Lung microvascular endothelial cell (primary cell): ENCODE data around the gene SPRY1. TPM values are rescaled to one million over a fixed set of nuclear protein-coding genes. Genes with fewer than 3 reads are reported as not detected.

Experiments used
- DNase-seq, 2 donors: peaks; one replicate each; pipeline versions ENCODE4 v3.0.0 to v3.0.0-alpha.2; 2010; ENCODE audit warnings: low read depth in 2 of 2
- total RNA-seq: library from RNA; depleted of rRNA; stranded (reverse); fragments of >200 nt; gene quantifications from 2 replicates; pipeline ENCODE4 v1.2.1, GENCODE V29; 2014

The SPRY1 gene
- total RNA-seq, 1 donor from 2014 or later = 61.5 TPM

GRCh38 chr4:123438031-123438430 lies 41.4 kb downstream of the SPRY1 start:
- DNase-seq = no peak

- DNase-seq = peak; percentile 21 to 59
Measured at GRCh38 chr4:123443401-123444289, 47.0 kb downstream of the SPRY1 start.

GRCh38 chr4:123444290-123444731 lies 47.7 kb downstream of the SPRY1 start:
- DNase-seq = peak; percentile 59 to 86

GRCh38 chr4:123446865-123447474 lies 50.4 kb downstream of the SPRY1 start:
- DNase-seq = no peak

DNA sequence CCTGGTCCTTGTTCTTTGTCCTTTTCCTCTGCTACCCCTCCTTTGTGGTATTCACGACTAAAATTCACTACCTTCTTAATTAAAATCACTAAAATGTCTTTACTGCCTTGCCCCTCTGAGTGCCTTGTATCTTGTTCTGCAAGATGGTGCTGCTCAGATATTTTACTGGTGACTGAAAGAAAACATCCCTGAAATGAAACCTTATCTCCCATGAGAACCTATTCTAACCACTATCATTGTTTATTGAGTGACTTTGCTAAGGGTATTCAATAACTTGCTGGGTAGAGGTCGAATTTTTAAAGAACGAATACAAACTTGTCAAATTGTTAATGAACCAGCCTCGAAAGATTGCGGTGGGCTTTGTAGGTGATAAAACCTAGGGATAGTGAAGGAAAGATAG lies 52.8 kb downstream of the SPRY1 start:
- DNase-seq = no peak

- DNase-seq = peak in 1 of 2 donors; percentile 67
Measured at GRCh38 chr4:123449780-123450179, 53.2 kb downstream of the SPRY1 start.

GRCh38 chr4:123450393-123450792 lies 53.8 kb downstream of the SPRY1 start:
- DNase-seq = no peak

- DNase-seq = peak; percentile 85 to 90
Measured at GRCh38 chr4:123452616-123453015, 56.0 kb downstream of the SPRY1 start.

- peak; percentile 17 to 43 for DNase-seq
Measured at GRCh38 chr4:123453061-123453680, 56.6 kb downstream of the SPRY1 start.
